SU-DHL-6 (cell line): Measurements from ENCODE around the gene ETFA.
"Not testable (repeated sequence)": the region's sequence is repeated elsewhere in the genome, so short reads cannot be mapped to it uniquely, and the experiment has no call there.

Experiments
- H2AFZ ChIP-seq: fragments of 200-600 bp; sonication (generic); 2 replicates; pipeline ENCODE4 v1.6.1; 2014; ENCODE audit warnings: low read depth, mild to moderate bottlenecking, moderate library complexity, mixed read lengths, antibody characterized with exemption, low read length; ENCODE audit not compliant: severe bottlenecking
- H3F3A ChIP-seq: fragments of 200-600 bp; shearing (Covaris generic); 2 replicates; pipeline ENCODE4 v1.6.0; 2016; ENCODE audit warnings: antibody characterized with exemption, mild to moderate bottlenecking; ENCODE audit not compliant: insufficient read depth
- H3K27ac ChIP-seq: fragments of 200-600 bp; sonication (generic); 2 replicates; pipeline ENCODE4 v1.5.1; 2016; ENCODE audit warnings: low read depth, mild to moderate bottlenecking, low read length, moderate library complexity, mixed read lengths
- H3K27me3 ChIP-seq: fragments of 200-600 bp; sonication (generic), shearing (Covaris generic); 2 replicates; pipeline ENCODE4 v1.6.0; 2014; ENCODE audit warnings: mild to moderate bottlenecking, low read length
- H3K36me3 ChIP-seq: fragments of 200-600 bp; sonication (generic); 2 replicates; pipeline ENCODE4 v1.6.1; 2014; ENCODE audit warnings: mild to moderate bottlenecking, low read length, mixed read lengths
- H3K4me2 ChIP-seq: fragments of 300-600, 200-600 bp; shearing (Covaris generic), sonication (generic); 2 replicates; pipeline ENCODE4 v1.6.0; 2014; ENCODE audit warnings: low read length, low read depth, mild to moderate bottlenecking; ENCODE audit not compliant: poor library complexity, severe bottlenecking
- H3K4me3 ChIP-seq: fragments of 200-600 bp; sonication (generic); 2 replicates; pipeline ENCODE4 v1.5.1; 2014; ENCODE audit warnings: antibody characterized with exemption, low read length, mild to moderate bottlenecking, mixed read lengths; ENCODE audit not compliant: insufficient read depth, poor library complexity, severe bottlenecking
- H3K79me2 ChIP-seq: fragments of 200-600 bp; sonication (generic); 2 replicates; pipeline ENCODE4 v1.6.1; 2014; ENCODE audit warnings: mild to moderate bottlenecking, low read length, moderate library complexity; ENCODE audit not compliant: insufficient read depth
- H3K9ac ChIP-seq: fragments of 200-600 bp; sonication (generic); 2 replicates; pipeline ENCODE4 v1.7.0; 2014; ENCODE audit warnings: mild to moderate bottlenecking, low read length
- H3K9me2 ChIP-seq: fragments of 200-600 bp; sonication (generic); replicated peaks from 2 replicates; pipeline ENCODE4 v1.6.1; 2014; ENCODE audit warnings: low read length; ENCODE audit not compliant: insufficient read depth
- H3K9me3 ChIP-seq: fragments of 200-600 bp; sonication (generic); 2 replicates; pipeline ENCODE4 v1.6.1; 2014; ENCODE audit warnings: low read length, mixed read lengths; ENCODE audit not compliant: insufficient read depth
- H4K20me1 ChIP-seq: fragments of 200-600 bp; sonication (generic); 2 replicates; pipeline ENCODE4 v1.6.1; 2014; ENCODE audit warnings: low read depth, mild to moderate bottlenecking, antibody characterized with exemption, low read length, moderate library complexity, mixed read lengths
- EZH2phosphoT487 ChIP-seq: fragments of 200-600 bp; sonication (generic), shearing (Covaris generic); conservative IDR thresholded peaks from 2 replicates; pipeline ENCODE4 v1.6.1; 2018; ENCODE audit warnings: mild to moderate bottlenecking, antibody characterized with exemption, low read length, moderate library complexity, mixed read lengths
- TF ChIP-seq, protein P1 (sequence below): fragments of 200-600 bp; sonication (generic); IDR thresholded peaks from one replicate; pipeline ENCODE4 v1.5.1; 2017; ENCODE audit warnings: antibody characterized with exemption, mild to moderate bottlenecking, low read length, moderate library complexity; ENCODE audit not compliant: insufficient read depth, poor library complexity, severe bottlenecking

Gene ETFA

DNA sequence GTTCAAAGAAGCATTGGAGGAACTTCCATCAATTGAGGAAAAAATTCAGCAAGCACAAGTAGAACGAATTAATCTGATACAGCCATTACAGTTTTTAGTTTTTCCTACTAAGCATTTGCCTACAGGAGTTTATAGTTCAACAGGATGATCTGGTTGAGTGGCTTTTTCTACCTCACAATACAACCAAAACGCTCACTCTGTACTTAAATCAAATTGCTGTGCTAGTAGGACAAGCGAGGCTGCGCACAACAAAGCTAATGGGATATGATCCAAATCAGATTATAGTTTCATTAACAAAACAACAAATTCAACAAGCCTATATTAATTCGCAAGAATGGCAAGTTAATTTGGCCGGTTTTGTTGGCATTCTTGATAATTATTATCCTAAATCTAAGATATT is 44.2 kb downstream of the ETFA start:
- H3K36me3 ChIP-seq, result peaks cover 80% of the 10 kb centered on the region
- no peaks in the 10 kb centered on the region for H3K27me3 ChIP-seq
- no peaks in the 10 kb centered on the region for H4K20me1 ChIP-seq
- no peaks in the 10 kb centered on the region for H3K9me2 ChIP-seq
- no peaks in the 10 kb centered on the region for H3K79me2 ChIP-seq
- H3F3A ChIP-seq, result no peaks in the 10 kb centered on the region
- no peak overlapping the region for H3K4me3 ChIP-seq
- TF ChIP-seq, protein P1, sequence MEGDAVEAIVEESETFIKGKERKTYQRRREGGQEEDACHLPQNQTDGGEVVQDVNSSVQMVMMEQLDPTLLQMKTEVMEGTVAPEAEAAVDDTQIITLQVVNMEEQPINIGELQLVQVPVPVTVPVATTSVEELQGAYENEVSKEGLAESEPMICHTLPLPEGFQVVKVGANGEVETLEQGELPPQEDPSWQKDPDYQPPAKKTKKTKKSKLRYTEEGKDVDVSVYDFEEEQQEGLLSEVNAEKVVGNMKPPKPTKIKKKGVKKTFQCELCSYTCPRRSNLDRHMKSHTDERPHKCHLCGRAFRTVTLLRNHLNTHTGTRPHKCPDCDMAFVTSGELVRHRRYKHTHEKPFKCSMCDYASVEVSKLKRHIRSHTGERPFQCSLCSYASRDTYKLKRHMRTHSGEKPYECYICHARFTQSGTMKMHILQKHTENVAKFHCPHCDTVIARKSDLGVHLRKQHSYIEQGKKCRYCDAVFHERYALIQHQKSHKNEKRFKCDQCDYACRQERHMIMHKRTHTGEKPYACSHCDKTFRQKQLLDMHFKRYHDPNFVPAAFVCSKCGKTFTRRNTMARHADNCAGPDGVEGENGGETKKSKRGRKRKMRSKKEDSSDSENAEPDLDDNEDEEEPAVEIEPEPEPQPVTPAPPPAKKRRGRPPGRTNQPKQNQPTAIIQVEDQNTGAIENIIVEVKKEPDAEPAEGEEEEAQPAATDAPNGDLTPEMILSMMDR, result no peak
- no peak for TF ChIP-seq EZH2phosphoT487
- H2AFZ ChIP-seq, result no peak overlapping the region
- H3K9ac ChIP-seq, result no peak overlapping the region
- peaks cover 26% of the 10 kb centered on the region; the same call in 1 of the 2 replicates for H3K9me3 ChIP-seq
- H3K4me2 ChIP-seq, result no peak overlapping the region
- no peak overlapping the region for H3K27ac ChIP-seq

DNA sequence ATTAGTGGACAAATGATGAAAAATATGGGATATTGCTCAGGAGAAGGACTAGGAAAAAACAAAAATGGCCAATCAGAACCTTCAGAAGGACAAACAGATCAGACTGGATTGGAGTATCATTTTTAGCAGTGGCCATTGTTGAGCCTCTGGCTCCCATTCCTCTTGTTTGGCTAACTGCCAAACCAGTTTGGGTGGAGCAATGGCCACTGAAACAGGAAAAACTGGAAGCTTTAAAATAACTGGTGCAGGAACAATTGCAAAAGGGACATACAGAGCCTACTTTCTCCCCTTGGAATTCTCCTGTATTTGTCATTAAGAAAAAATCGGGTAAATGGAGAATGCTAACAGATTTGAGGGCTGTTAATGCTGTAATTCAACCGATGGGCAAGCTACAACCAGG is 45.5 kb downstream of the ETFA start:
- not testable (repeated sequence) for H3K4me2 ChIP-seq, H3F3A ChIP-seq, H4K20me1 ChIP-seq, H3K9me2 ChIP-seq, H2AFZ ChIP-seq, H3K27me3 ChIP-seq, H3K27ac ChIP-seq, H3K79me2 ChIP-seq, H3K9ac ChIP-seq, H3K4me3 ChIP-seq
- H3K9me3 ChIP-seq, result peaks cover 26% of the 10 kb centered on the region; the same call in 1 of the 2 replicates
- H3K36me3 ChIP-seq, result peaks cover 71% of the 10 kb centered on the region

DNA sequence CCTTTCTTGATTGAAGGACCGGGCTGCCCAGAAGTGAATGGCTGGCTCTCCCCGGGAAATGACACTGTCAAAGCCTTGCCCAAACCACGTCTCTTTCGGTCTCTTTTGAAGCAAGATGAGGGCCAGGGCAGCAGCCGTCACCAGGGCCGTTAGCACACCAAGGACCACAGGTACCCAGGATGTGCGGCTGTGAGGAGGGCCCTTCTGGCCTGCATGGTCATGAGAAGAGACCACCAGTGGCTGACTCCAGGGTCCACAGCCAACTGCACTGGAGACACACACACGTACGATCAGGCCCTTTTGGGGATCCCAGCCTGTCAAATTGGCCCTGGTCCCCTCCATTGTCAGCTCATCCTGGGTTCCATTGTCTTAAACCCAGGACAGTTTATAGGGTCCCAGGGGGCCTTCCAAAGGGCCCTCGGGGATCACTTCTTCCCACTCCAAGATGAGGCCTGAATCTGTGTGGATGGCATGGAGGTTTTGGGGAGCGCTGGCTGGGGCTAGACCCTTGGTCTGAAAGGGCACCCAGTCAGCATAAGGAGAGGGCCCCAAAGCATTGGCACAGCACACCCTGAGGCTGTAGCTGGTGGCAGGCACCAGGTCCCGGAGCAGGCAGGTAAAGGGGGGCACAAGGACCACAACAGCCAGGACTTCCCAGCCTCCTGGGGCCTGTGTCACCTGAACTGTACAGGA is 50.9 kb downstream of the ETFA start:
- Histone ChIP-seq H3K9ac (no peak overlapping the region), H3K4me2 (no peak overlapping the region), H3K79me2 (no peaks in the 10 kb centered on the region), H3K9me3 (peaks cover 19% of the 10 kb centered on the region; the same call in 1 of the 2 replicates), H2AFZ (no peak overlapping the region), H4K20me1 (no peaks in the 10 kb centered on the region), H3K4me3 (no peak overlapping the region), H3K27ac (no peak overlapping the region), H3F3A (no peaks in the 10 kb centered on the region), H3K36me3 (peaks cover 30% of the 10 kb centered on the region), H3K27me3 (no peaks in the 10 kb centered on the region), H3K9me2 (no peaks in the 10 kb centered on the region)
- no peak for TF ChIP-seq EZH2phosphoT487
- TF ChIP-seq, protein P1, result no peak

DNA sequence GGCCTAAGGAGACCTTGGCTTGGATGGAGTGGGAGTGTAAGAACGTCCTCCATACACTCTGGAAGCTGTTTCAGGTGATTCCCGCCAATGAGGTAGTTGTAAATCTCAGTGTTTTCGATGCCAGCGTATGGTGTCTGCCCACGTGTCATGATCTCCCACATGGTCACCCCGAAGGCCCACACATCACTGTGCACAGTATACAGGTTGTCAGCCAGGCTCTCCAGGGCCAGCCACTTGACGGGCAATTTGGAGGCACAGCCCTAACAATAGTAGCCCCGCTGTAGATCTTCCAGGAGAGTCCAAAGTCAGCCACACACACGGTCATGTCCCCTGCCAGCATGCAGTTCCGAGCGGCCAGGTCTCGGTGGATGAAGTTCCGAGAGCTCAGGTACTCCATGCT is 51.9 kb downstream of the ETFA start:
- peaks cover 22% of the 10 kb centered on the region for H3K36me3 ChIP-seq
- no peaks in the 10 kb centered on the region for H3K79me2 ChIP-seq
- TF ChIP-seq, protein P1, result no peak
- TF ChIP-seq EZH2phosphoT487, result no peak
- H3K9me2 ChIP-seq, result no peaks in the 10 kb centered on the region
- no peaks in the 10 kb centered on the region for H3K27me3 ChIP-seq
- H3K4me3 ChIP-seq, result no peak overlapping the region
- H4K20me1 ChIP-seq, result no peaks in the 10 kb centered on the region
- H3K27ac ChIP-seq, result no peak overlapping the region
- H2AFZ ChIP-seq, result no peak overlapping the region
- no peak overlapping the region for H3K9ac ChIP-seq
- no peak overlapping the region for H3K4me2 ChIP-seq
- H3K9me3 ChIP-seq, result peaks cover 13% of the 10 kb centered on the region; the same call in 1 of the 2 replicates
- H3F3A ChIP-seq, result no peaks in the 10 kb centered on the region
